ENCODE data around the gene APELA.
"Not testable (repeated sequence)": the region's sequence is repeated elsewhere in the genome, so short reads cannot be mapped to it uniquely, and the experiment has no call there.

APELA gene

GRCh38 chr4:164890691-164891090, 13.7 kb downstream of the APELA start:
- DNase-seq (ENCODE audit: low read depth in 2 of 2): no peak
- no peak for TF ChIP-seq CTCF (IDR thresholded peaks at IDR 0.05; ENCODE audit: low read depth, low read length)
- H3K4me3 ChIP-seq (replicated peaks in 1 of 2; ENCODE audit: low read depth in 2 of 2, low read length in 2 of 2): no peak overlapping the region

- H3K4me3 ChIP-seq (replicated peaks in 1 of 2; ENCODE audit: low read depth in 2 of 2, low read length in 2 of 2): no peak overlapping the region
- no peak for DNase-seq (ENCODE audit: low read depth in 2 of 2)
- TF ChIP-seq CTCF (IDR thresholded peaks at IDR 0.05; ENCODE audit: low read depth, low read length): no peak
Measured at GRCh38 chr4:164892018-164892417, 15.0 kb downstream of the APELA start.

- DNase-seq (ENCODE audit: low read depth in 2 of 2): no peak
- no peak for TF ChIP-seq CTCF (IDR thresholded peaks at IDR 0.05; ENCODE audit: low read depth, low read length)
- no peak overlapping the region for H3K4me3 ChIP-seq (replicated peaks in 1 of 2; ENCODE audit: low read depth in 2 of 2, low read length in 2 of 2)
Measured at GRCh38 chr4:164894702-164895101, 17.7 kb downstream of the APELA start.

GRCh38 chr4:164902608-164903007, 25.6 kb downstream of the APELA start:
- no peak for DNase-seq (ENCODE audit: low read depth in 2 of 2)
- H3K4me3 ChIP-seq (replicated peaks in 1 of 2; ENCODE audit: low read depth in 2 of 2, low read length in 2 of 2): no peak overlapping the region
- no peak for TF ChIP-seq CTCF (IDR thresholded peaks at IDR 0.05; ENCODE audit: low read depth, low read length)

GRCh38 chr4:164904336-164904735, 27.4 kb downstream of the APELA start:
- H3K4me3 ChIP-seq (replicated peaks in 1 of 2; ENCODE audit: low read depth in 2 of 2, low read length in 2 of 2): no peak overlapping the region
- TF ChIP-seq CTCF (IDR thresholded peaks at IDR 0.05; ENCODE audit: low read depth, low read length): no peak
- no peak for DNase-seq (ENCODE audit: low read depth in 2 of 2)

- TF ChIP-seq CTCF (IDR thresholded peaks at IDR 0.05; ENCODE audit: low read depth, low read length): no peak
- H3K4me3 ChIP-seq (replicated peaks in 1 of 2; ENCODE audit: low read depth in 2 of 2, low read length in 2 of 2): no peak overlapping the region
- DNase-seq (ENCODE audit: low read depth in 2 of 2): no peak
Measured at GRCh38 chr4:164904941-164905340, 28.0 kb downstream of the APELA start.

GRCh38 chr4:164906368-164906767, 29.4 kb downstream of the APELA start:
- no peak overlapping the region for H3K4me3 ChIP-seq (replicated peaks in 1 of 2; ENCODE audit: low read depth in 2 of 2, low read length in 2 of 2)
- TF ChIP-seq CTCF (IDR thresholded peaks at IDR 0.05; ENCODE audit: low read depth, low read length): no peak
- DNase-seq (ENCODE audit: low read depth in 2 of 2): no peak

GRCh38 chr4:164913506-164913905, 36.5 kb downstream of the APELA start:
- not testable (repeated sequence) for DNase-seq (ENCODE audit: low read depth in 2 of 2); H3K4me3 ChIP-seq (replicated peaks in 1 of 2; ENCODE audit: low read depth in 2 of 2, low read length in 2 of 2)

Measured in cardiac fibroblast (primary cell).